Dermis blood vessel endothelial cell (primary cell): Measurements from ENCODE around the gene RIGI. TPM values are rescaled to one million over a fixed set of nuclear protein-coding genes. Genes with fewer than 3 reads are reported as not detected.
A peak's percentile ranks its signal among the peaks of the same experiment; 100 is the strongest.
"Not testable (repeated sequence)": the region's sequence is repeated elsewhere in the genome, so short reads cannot be mapped to it uniquely, and the experiment has no call there.

Source experiments
- DNase-seq: peaks from one replicate; pipeline ENCODE4 v3.0.0; 2010
- total RNA-seq: library from RNA; depleted of rRNA; stranded (reverse); fragments of >200 nt; gene quantifications from 2 replicates; pipeline ENCODE4 v1.2.3, GENCODE V29; 2014

RIGI gene
- total RNA-seq, 1 donor from 2014 or later, result 30.3 TPM

DNA sequence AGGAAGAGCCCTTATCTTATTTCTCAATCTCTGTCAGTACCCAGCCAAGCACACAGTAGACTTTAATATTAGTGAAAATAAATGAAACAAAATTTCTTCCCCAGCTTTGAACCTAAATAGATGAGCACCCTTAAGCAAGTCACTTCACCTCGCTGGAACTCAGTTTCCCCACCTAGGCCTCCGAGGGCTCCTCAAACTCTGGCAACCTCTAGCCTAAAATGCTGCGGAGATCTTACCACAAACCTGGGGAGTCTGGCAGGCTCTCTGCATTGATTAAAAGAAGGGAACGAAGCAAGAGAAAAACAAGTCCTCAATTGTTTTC lies 326 bp downstream of the RIGI start:
- DNase-seq, result no peak

DNA sequence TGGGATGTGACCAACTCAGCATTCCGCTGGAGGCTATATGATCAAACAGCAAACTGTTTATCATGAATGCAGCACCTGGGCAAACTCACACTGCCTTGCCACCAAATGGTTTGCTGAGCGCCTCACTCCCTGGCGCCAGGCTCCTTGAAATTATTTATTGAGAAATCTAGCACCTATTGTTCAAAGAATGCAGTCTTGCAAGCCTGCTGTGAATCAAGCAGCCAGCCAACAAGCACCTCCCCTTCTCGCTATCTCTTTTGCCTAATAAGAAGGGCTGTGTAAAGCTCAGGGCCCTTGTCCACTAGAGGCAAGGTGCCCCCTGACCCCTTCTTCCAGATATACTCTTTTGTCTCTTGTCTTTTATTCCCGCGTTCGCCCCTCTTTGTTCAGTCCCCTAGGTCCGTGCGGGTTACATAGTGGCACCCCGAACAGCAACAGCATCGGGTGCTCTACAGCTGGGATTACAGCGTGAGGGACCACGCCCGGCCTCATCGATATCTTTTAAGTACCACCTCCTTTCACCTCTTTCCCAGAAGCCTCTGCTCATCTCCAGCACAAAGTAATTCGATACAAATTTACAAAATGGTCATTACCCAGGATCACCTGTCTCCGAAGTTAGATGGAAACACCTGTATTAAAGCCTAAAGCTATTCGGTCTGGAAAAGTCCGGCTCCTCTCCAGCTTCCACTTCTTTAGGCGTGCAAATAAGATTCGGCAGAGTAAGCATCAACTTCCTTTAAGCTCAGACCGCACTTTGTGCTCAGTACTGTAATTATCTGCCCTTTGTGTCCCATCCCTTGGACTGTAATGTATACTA lies 896 bp downstream of the RIGI start:
- peak; percentile 43 for DNase-seq

DNA sequence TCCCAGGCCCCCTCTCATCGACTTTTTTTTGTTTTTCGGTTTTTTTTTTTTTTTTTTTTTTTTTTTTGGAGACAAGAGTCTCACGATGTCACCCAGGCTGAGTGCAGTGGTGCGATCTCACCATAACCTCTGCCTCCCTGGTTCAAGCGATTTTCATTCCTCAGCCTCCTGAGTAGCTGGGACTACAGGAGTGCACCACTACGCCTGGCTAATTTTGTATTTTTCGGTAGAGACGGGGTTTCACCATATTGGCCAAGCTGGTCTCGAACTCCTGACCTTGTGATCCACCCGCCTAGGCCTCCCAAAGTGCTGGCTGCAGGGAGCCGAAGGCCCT lies 1.5 kb downstream of the RIGI start:
- not testable (repeated sequence) for DNase-seq

DNA sequence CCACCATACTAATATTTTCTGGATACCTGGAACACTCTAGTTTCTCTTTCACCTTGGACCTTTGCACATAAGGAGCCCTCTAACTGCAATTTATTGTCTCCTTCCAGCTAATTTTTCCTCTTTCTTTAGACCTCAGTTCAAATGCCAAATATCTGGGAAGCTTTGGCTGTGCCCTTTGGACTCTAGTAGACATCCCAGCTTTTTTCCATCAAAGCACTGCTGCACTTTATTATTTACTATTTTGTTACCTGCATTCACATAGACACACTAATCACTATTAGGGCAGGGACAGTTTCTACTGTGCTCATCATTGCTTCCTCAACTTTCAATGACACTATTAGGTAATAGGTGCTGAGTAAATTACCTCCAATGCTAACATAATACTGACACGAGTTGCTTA lies 2.1 kb downstream of the RIGI start:
- DNase-seq, result no peak

DNA sequence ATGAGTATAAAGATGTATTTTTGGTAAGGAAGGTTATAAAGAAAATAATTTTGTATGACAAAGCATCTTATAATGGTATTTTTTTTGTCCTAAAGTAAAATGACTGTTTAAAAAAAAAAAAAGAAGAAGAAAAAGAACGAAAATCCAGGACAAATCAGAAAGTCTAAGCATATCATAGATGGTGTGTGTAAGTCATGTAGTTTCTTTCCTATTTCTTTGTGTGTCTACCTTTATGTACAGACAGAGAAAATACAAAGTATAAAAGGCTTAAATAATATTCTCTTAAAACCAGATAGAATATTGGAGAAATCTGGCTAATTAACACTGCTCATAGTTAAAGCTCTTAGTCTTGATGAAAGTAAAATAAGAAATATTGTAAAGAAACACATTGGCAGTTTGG lies 7.7 kb downstream of the RIGI start:
- no peak for DNase-seq

DNA sequence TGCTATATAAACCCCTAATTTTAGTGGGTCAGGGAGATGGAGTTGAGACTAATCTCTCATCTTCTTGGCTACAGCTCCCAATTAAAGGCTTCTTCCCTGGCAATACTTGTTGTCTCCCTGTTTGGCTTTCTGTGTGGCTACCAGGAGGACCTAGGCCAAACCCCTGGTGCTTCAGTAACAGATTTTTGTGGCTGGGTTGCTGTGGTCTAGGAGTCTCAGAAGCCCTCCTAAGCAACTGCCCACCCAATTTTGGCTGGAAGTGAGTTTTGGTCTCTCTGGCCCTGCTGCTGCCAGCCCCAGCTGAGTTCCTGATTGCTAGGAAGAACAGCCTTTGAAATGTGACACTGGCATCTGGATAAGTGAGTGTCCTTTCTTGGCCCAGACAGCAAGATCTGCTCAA lies 9.8 kb downstream of the RIGI start:
- no peak for DNase-seq

DNA sequence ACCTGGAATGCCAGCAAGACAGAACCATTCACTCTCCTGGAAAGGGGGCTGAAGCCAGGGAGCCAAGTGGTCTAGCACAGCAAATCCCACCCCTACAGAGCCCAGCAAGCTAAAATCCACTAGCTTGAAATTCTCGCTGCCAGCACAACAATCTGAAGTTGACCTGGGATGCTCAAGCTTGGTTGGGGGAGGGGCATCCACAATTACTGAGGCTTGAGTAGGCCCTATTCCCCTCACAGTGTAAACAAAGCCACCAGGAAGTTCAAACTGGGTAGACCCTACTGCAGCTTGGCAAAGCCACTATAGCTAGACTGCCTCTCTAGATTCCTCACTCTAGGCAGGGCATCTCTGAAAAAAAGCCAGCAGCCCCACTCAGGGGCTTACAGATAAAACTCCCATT lies 17.3 kb downstream of the RIGI start:
- no peak for DNase-seq

DNA sequence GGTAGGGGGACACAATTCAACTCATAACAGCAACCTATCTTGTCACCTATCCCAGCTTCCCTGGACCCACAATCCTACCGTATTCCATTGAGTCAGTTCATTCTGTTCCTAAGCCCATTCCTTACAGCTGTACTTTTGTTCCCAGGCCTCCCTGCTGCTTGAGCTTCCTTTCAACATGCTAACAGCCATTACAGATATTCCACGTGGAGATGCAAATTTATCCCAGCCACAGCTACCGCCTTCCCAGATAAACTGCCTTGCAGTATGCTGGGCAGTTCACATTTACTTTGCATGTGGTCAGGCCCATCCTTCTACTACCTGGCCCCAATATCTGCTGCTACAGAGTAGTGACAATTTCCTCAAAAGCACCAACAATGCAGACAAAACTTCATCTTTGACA lies 23.0 kb downstream of the RIGI start:
- no peak for DNase-seq

DNA sequence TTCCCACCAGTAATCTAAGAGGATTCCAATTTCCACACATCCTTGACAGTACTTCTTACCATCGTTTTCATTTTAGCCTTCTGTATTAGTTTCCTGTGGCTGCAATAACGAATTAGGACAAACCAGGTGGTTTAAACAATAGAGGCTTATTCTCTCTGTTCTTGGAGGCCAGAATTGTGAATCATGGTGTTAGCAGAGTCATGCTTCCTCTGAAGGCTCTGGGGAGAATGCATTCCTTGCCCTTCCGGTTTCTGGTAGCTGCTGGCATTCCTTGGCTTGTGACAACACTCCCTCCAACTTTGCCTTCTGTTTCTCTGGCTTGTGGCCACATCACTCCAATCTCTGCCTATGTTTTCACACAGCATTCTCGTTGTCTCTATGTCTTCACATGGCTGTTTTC lies 23.5 kb downstream of the RIGI start:
- DNase-seq, result peak; percentile 95

DNA sequence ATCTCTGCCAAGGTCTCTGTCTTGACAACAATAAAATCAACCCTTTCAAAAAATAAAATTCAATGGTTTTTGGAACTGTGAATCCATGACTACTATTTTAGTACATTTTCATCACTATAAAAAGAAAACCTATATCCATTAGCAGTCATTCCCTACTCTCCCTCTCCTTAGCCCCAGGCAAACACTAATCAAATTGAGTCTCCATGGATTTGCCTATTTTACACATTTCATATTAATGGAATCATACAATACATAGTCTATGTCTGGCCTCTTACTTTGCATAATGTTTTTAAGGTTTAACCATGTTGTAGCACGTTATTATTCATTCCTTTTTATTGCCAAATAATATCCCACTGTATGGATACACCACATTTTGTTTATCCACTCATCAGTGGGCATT lies 24.1 kb downstream of the RIGI start:
- DNase-seq, result no peak

DNA sequence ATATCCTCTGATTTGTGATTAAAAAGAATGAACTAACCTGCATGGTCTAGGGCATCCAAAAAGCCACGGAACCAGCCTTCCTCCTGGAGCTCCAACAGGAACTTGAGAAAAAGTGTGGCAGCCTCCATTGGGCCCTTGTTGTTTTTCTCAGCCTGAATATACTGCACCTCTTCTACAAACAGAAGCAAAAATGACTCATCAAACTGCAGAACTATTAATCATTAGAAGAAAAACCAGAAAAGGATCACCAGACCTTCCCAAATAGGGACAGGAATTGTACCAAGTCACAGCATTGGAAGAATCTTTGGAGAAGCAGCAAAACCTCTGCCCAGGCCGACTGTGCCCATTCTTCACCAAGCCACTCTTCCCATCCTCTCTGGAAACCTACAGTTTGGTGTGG lies 25.2 kb downstream of the RIGI start:
- peak; percentile 57 for DNase-seq

DNA sequence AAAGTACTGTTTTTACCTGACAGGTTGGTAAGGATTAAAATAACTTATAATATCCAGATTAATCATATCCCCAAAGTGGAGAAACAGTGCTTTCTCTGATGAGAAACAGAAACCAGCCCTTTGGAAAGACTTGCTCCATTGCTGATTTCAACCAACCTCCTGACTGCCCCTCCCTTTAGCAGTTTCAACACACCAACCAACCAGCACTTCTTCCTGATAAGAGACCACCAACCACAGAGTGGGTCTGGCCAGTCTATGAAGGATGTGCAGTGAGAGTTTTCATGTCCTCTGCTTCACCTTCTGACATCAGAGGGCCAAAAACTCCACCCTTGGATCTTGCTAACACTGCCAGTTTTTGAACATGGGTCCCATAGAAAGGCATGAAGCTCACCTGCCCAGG lies 28.1 kb downstream of the RIGI start:
- DNase-seq, result no peak

DNA sequence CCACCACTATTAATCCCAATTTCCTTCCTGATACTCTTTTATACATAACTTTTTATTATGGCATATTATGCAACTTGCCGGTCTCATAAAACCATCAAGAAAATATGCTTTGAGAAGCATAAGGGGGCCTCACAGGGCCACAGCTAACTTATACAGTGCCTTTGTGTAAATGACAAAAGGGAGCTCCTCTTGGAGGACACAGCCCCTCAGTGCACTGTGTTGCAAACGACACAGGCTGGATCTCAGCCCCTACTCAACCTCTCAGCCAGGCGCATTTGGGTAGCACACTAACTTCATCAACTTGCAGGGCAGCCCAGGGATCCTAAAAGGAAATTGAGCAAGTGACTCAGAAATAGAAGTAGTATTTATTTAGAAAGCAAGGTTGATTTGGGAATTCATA lies 35.4 kb downstream of the RIGI start:
- no peak for DNase-seq

DNA sequence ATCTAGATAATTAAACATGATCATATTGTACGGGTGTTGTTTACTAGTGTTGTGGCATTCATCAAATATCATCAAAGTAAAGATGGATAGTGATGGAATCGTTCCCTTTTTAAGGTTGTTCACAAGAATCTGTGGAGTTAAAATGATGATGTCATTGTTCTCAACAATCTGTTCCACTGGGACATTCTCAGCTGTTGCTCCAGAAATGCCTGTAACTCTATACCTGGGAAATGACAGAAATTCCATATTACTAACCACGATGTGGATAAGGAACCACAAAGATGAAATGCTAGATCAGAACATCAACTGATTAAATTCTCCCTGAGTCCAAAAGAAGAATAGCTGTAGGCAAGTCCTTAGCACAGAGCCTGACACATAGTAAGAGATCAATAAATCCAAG lies 38.0 kb downstream of the RIGI start:
- DNase-seq, result no peak

DNA sequence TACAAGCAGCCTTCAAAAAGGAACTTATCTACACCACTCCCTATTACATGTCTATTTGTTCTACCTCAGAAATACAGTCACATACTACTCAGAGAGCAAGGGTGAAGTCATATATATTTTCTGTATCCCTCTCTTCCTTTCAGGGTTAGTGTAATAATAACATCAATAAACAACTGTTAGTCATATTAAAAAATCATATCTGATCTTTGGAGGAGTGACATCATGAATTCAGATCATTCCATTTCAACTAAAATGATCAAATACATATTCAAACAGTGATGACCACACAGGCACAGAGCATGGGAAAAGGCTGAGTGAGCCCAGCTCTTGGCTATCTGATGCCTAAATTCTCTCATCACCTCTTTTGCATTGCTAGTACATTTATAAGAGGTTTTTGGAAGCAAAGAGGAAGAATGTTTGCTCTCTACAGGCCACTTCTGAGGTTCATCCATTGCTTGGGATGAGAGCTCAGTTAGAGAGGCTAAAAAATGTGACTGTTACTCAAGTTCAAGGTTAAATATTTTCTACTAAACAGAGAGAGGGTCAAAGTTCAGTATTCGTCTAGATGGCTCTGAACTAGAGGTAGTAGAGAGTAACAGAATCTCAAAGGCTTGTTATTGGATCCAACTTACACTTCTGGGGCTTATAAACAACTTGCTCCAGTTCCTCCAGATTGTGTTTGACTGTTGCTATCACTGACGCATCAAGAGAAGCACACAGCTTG lies 39.0 kb downstream of the RIGI start:
- no peak for DNase-seq

DNA sequence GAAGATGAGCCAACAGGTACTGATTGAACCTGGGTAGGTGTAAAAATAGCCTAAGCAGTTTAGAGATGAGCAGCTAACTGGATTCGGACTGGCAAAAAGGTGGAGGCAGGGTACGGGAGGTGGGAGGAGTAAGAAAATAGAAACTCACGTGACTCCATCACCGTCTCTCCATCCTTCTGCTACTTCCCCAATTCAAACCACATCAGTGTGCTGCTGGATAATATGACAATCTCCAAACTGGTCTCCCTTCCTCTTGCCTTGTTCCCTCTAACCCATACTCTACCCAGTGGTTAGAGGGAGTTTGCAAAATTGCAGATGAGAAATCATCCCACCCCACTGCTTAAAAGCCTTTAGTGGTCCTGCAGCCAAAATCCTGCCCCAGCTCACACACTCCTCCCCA lies 42.7 kb downstream of the RIGI start:
- DNase-seq, result no peak

Other genes with a start within 250 kb of the RIGI start
- 61.8 and 73.3 TPM in 2 replicates for gene ACO1, start 141.6 kb downstream of the RIGI start, total RNA-seq
- 1.3 and 2.6 TPM in 2 replicates for gene SMIM27, start 26.1 kb upstream of the RIGI start, total RNA-seq
- gene TOPORS, start 26.4 kb upstream of the RIGI start, total RNA-seq, result 39.6 and 53.3 TPM in 2 replicates
- gene NDUFB6, start 47.0 kb upstream of the RIGI start, total RNA-seq, result 33.5 and 49.0 TPM in 2 replicates
- gene TAF1L, start 109.5 kb upstream of the RIGI start, total RNA-seq, result under 0.01 TPM in 2 replicates